Colon (tissue), 2 donors: Measurements from ENCODE around the gene STXBP2.

ENCODE experiments used
- FAIRE-seq: peaks from 2 replicates; lab custom pipeline; 2012; peaks lifted over from hg19 to GRCh38; lab: Jason Lieb, UNC
- donor health status: control.
- donor health status: control.

Gene STXBP2

GRCh38 chr19:7650148-7650547 lies 13.2 kb downstream of the STXBP2 start:
- FAIRE-seq, result no peak

GRCh38 chr19:7652061-7652641 lies 15.2 kb downstream of the STXBP2 start:
- no peak for FAIRE-seq

GRCh38 chr19:7654401-7654800 lies 17.5 kb downstream of the STXBP2 start:
- FAIRE-seq, result no peak

GRCh38 chr19:7655581-7655980 lies 18.7 kb downstream of the STXBP2 start:
- no peak for FAIRE-seq

- no peak for FAIRE-seq
These were observed 20.3 kb downstream of the STXBP2 start for GRCh38 chr19:7657131-7657751.

GRCh38 chr19:7658219-7658686 lies 21.3 kb downstream of the STXBP2 start:
- FAIRE-seq, result no peak

GRCh38 chr19:7661744-7662538 lies 25.0 kb downstream of the STXBP2 start:
- no peak for FAIRE-seq

GRCh38 chr19:7662657-7663056 lies 25.7 kb downstream of the STXBP2 start:
- FAIRE-seq, result no peak

GRCh38 chr19:7663706-7664105 lies 26.8 kb downstream of the STXBP2 start:
- no peak for FAIRE-seq

- no peak for FAIRE-seq
These were observed 28.2 kb downstream of the STXBP2 start for GRCh38 chr19:7665076-7665475.

GRCh38 chr19:7668842-7669241 lies 31.9 kb downstream of the STXBP2 start, which contains the start of gene RETN:
TSS of gene RETN (plus strand) at chr19:7669049. CDS start at chr19:7669327, 278 bp downstream.
- FAIRE-seq, result no peak

GRCh38 chr19:7669641-7670040 lies 32.7 kb downstream of the STXBP2 start:
- FAIRE-seq, result no peak

- FAIRE-seq, result no peak
These were observed 33.4 kb downstream of the STXBP2 start for GRCh38 chr19:7670150-7670783.

- FAIRE-seq, result no peak
These were observed 33.9 kb downstream of the STXBP2 start for GRCh38 chr19:7670790-7671189.

GRCh38 chr19:7672522-7672921 lies 35.6 kb downstream of the STXBP2 start:
- no peak for FAIRE-seq

GRCh38 chr19:7674010-7675005 lies 37.4 kb downstream of the STXBP2 start:
- FAIRE-seq, result no peak

- FAIRE-seq, result no peak
These were observed 39.5 kb downstream of the STXBP2 start for GRCh38 chr19:7676376-7676775.

- FAIRE-seq, result no peak
These were observed 39.9 kb downstream of the STXBP2 start, which contains the start of gene MCEMP1 for GRCh38 chr19:7676854-7677253. TSS of gene MCEMP1 (plus strand) at chr19:7677090. CDS start at chr19:7677121, 31 bp downstream.

GRCh38 chr19:7677669-7678311 lies 40.9 kb downstream of the STXBP2 start:
- FAIRE-seq, result no peak

GRCh38 chr19:7678971-7679751 lies 42.3 kb downstream of the STXBP2 start:
- FAIRE-seq, result no peak
